Measurements from ENCODE around the gene KRT3.
"Not testable (repeated sequence)": the region's sequence is repeated elsewhere in the genome, so short reads cannot be mapped to it uniquely, and the experiment has no call there.

The KRT3 gene

DNA sequence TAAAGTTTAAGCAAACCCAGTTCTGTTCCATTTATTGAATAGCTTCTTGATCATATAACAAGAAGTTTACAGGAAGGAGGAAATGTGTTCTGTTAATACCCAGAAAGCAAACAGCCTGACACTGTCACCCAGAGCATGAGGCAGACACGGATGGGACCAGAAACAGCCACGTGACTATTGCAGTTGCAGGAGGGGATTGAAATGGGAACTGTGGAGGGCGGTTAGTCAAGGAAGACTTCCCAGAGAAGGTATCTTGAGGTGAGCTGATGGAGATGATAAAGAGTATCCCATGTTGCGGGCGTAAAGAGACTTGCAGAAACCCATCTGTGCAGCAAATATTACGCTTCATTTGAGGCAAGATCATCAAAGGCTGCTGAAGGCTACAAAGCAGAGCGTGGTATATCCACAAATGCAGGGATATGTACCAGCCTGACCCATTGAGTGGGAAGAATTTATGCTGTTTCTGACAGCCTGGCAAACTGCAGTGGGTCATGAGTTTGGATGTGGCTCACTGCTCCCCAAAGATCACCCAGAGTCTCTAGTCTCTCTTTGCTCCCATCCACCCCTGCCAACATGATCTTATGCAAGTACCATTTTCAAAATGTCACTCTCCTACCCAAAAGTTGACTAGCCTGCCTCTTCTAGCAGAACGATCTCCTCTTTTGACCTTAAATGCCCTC is 39.5 kb downstream of the KRT3 start:
- DNase-seq: no peak

- no peak for DNase-seq
These were observed 40.4 kb downstream of the KRT3 start for GRCh38 chr12:52755533-52755932.

DNA sequence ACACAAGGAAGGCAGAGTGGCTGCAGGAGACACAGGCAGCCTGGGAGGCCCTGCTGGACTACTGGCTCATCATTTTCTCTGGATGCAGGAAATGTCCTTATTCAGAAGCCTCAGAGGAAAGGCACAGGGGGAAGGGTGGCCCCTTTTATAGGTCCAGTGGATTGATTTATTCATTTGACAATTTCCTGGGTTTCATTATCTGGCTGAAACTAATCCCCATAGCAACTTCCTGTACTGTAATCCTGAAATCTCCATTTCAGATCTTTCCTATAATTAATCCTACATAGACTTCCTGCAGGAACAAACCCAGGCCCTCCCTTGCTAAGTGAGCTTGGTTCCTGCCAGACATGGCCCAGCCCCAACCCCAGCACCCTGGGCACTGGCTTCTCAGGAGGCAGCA is 41.8 kb downstream of the KRT3 start:
- DNase-seq: no peak

DNA sequence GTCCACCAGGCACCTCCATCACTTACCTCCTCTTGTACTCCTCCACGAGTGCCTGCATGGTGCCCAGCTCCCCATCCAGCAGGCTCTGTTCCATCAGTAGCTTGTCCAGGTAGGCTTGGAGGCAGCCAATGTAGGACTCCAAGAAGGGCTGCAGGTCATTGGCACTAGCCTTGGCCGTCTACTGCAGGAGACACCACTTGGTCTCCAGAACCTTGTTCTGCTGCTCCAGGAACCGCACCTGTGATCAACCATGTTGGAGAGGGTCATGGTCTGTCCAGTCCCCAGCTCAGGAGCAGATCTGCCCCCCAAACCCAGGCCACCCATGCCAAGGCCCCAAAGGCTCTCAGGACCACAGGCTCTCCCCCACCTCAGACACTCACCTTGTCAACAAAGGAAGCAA is 42.6 kb downstream of the KRT3 start:
- no peak for DNase-seq

GRCh38 chr12:52752516-52752915 is 43.4 kb downstream of the KRT3 start:
- no peak for DNase-seq

GRCh38 chr12:52751795-52752194 is 44.1 kb downstream of the KRT3 start:
- no peak for DNase-seq

- not testable (repeated sequence) for DNase-seq
These were observed 45.4 kb downstream of the KRT3 start for GRCh38 chr12:52750532-52750931.

GRCh38 chr12:52749827-52750226 is 46.1 kb downstream of the KRT3 start:
- no peak for DNase-seq

DNA sequence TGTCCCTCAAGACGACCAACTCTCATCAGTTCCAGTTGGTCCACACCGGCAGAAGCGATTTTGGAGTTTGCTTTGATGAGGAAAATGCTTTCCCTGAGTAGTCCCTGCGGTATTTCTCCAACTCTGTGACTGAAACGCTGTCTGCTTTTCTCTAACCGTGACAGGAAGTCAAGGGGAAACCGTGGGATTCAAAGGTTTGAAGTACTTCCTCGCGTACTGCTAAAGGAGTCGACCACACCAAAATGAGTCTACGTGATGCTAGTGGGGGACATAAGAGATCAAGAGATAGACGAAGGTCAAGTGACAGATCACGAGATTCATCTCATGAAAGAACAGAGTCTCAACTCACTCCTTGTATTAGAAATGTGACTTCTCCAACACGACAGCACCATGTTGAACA is 47.3 kb downstream of the KRT3 start:
- DNase-seq: no peak

DNA sequence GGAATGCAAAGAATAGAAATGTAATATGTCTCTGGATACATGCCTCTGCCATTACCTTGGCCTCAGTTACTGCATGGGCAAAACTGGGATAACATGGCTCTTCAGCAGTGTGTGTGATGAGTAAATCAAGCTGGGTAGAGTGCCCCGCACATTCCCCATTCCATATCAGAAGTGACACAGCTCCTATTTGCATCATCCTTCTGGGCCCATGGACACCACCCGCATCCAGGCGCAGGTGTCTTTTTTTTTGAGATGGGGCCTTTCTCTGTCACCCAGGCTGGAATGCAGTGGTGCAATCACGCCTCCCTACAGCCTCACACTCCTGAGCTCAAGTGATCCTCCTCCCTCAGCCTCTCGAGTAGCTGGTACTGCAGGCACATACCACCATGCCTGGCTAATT is 50.4 kb downstream of the KRT3 start:
- no peak for DNase-seq

DNA sequence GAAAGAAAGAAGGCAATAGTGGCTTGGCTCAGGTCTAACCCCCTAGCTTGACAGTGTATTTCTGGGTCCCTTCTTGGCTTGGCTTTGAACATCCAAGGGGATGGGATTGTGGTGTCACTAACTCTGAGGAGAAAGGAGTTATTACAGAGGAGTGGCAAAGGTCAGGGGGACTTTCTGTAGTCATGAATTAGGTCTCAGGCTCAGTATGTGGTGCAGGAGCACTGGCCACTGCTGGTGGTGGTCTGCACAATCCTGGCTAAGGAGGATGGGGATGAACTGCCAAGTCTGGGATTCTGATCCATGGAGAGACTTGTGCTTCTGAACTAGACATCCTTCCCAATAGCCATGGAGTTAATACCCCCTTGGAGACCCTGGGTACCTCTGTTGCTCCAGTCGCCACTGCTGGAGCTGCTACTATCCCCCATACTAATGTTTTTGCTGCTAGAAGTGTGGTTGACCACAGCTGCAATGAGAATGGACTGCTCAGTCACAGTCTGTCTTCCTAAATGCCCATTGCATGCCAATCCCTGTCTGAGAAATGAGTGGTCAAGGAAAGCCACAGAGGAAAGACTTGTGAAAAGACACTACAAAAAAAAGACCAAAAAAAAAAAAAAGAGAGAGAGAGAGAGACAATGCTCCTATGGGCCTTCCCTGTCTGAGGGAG is 51.3 kb downstream of the KRT3 start:
- no peak for DNase-seq

- no peak for DNase-seq
These were observed 53.0 kb downstream of the KRT3 start for GRCh38 chr12:52742822-52743457.

DNA sequence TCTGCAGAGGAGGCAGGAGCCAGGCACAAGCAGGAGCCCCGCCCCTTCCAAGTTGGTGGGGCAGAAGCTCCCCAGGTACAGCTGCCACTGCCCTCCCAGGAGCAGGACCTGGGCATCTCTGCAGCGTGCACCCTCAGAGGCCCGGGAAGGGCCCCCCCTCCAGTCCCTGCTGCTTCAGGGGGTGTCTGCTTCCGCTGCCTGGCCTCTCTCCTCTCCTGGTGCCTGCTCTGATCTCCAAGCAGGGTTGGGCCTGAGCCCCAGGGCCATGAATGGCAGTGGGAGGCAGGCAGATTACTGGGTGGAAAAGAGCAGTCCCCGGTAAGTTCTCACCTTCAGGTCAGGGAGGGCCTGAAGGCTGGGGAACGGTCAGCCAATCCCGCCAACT is 53.7 kb downstream of the KRT3 start:
- DNase-seq: no peak

DNA sequence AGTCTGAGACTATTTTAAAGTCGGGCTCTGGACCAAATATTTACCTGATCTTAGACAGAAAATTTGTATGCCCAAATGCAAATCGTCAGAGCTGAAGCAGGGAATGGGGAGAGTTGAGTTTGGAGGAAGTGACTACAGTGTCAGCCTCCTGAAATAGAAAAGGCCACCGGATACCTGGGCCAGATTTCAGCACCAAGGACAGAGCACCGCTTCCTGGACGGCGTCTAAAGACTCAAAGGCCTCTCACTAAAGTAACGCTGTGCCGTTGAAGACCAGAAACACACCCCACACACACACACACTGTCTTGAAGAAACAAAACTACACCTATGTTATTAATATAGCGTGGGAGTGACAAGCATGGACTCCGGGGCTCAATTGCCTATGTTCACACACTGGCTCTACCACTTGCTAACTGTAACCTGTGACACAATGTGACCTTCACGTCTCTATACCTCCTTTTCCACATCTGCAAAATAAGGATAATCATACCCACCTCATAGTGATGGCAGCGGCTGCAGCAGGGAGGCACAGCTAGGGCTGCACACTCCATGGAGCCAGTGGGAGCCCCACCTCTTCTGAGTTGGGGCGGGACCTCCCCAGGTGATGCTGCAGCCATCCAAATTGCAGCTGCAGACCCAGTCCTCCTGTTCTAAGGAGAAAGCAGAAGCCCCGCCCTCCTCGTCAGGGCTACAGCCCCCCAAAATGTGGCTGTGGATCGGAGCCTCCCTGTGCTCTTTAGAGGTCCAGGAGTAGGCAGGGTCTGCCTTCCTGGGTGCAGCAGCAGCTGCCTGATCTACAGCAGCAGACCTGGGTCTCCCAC is 54.3 kb downstream of the KRT3 start:
- DNase-seq: peak; percentile 32

DNA sequence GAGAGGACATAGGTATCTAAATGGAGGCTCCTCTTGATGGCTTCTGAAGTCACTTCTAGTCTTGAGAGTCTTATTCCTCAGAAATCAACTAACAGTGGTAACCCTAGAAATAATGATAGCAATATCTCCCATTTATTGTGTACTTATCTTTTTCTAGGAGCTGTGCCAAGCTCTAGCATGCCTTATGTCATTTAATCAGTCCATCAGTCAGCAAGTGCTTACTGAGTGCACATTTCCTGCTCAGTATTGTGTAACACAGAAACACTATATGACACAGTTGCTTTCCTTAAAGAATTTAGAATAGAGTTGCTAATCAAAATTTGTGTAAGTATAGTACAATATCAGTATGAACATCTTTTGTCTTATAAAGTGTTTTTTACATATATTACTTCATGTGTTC is 55.3 kb downstream of the KRT3 start:
- DNase-seq: no peak

DNA sequence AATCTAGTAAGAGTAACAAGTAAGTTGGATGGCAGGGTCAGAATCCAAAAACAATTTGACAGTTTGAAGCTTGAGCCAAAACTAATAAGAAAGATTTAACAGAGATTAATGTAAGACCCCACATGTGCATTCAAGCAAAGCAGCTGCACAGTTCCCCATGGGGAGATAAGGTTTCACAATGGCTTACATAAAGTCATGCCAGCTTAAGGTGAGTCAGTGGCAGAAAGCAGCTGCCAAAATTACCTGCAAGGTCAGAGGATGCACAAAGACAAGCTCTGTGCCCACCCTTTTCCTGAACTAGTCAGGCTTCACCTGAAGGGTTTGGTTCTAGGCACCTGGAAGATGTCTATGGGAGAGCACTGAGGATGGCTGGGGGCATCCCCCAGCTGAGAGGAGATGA is 56.0 kb downstream of the KRT3 start:
- DNase-seq: no peak

Data from GDM1 (cell line).